GM12892 (cell line): Measurements from ENCODE around the gene RRP1B.

Experiments
- POLR2A ChIP-seq: IDR thresholded peaks from 2 replicates; pipeline ENCODE4 v1.6.1; 2011; ENCODE audit warnings: low read depth, low read length, control low read depth
- POLR2AphosphoS5 ChIP-seq: IDR thresholded peaks from 2 replicates; pipeline ENCODE4 v1.6.1; 2011; ENCODE audit warnings: low read depth, low read length, control low read depth
- TAF1 ChIP-seq: IDR thresholded peaks from 2 replicates; pipeline ENCODE4 v1.6.1; 2011; ENCODE audit warnings: low read depth, mild to moderate bottlenecking, control low read depth, low read length, borderline replicate concordance

GRCh38 chr21:43728467-43729390 is 69.4 kb downstream of the RRP1B start:
- TF ChIP-seq POLR2A = peak; percentile 63; the same call in 1 of the 2 replicates
- TF ChIP-seq TAF1 = peak; percentile 63; the same call in 1 of the 2 replicates
- peak; percentile 71 for TF ChIP-seq POLR2AphosphoS5
